ENCODE measurements around the gene GALR3.

DNA sequence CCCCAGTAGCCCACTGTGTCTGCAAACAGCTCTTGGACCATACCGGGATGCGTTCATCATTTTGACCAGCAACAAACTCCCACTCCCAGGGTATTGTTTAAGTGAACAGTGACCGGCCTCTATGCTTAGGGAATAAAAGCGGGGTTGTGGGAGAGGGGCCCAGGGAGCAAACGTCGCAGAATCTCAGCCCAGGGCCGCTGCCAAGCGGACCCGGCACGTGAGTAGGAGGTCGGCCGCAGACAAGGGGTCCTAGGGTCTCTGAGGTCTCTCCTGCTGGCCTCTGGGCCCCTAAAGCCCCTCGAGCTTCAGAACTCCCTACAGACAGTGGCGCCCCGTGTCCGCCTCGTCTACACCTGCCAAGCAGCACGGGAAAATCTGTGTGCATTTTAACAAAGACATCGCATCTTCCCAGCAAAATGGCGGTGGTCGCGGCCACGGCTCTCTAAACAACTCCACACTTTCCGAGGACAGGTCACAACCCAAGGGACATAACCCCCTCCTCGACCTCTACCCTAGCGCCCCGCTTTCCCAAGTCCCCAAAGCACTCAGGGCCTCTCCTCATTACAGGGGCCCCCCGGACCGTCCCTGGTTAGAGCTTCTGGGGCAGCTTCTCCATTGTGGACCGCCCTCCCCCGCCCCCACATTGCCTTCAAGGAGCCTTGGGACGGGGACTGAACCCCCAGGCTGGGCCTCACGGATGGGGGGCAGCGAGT, 19.4 kb upstream of the GALR3 start:
- TF ChIP-seq POLR2A (IDR thresholded peaks at IDR 0.05) = no peak
- TF ChIP-seq, protein P1, sequence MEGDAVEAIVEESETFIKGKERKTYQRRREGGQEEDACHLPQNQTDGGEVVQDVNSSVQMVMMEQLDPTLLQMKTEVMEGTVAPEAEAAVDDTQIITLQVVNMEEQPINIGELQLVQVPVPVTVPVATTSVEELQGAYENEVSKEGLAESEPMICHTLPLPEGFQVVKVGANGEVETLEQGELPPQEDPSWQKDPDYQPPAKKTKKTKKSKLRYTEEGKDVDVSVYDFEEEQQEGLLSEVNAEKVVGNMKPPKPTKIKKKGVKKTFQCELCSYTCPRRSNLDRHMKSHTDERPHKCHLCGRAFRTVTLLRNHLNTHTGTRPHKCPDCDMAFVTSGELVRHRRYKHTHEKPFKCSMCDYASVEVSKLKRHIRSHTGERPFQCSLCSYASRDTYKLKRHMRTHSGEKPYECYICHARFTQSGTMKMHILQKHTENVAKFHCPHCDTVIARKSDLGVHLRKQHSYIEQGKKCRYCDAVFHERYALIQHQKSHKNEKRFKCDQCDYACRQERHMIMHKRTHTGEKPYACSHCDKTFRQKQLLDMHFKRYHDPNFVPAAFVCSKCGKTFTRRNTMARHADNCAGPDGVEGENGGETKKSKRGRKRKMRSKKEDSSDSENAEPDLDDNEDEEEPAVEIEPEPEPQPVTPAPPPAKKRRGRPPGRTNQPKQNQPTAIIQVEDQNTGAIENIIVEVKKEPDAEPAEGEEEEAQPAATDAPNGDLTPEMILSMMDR (IDR thresholded peaks at IDR 0.05) = no peak
